Caki2 (cell line): Measurements from ENCODE around the gene MTMR10. TPM values are rescaled to one million over a fixed set of nuclear protein-coding genes. Genes with fewer than 3 reads are reported as not detected.

ENCODE experiments used
- DNase-seq: peaks from one replicate; pipeline ENCODE4 v3.0.0-alpha.2; 2015; ENCODE audit warnings: low read depth
- in situ Hi-C: cut with HindIII; loops from 2 replicates; pipeline ENCODE4 v1.10.0; 2016; ENCODE audit warnings: low sequenced_read_pairs, low pct_unique_long_range_greater_than_20kb, mixed read lengths
- total RNA-seq: library from RNA; depleted of rRNA; stranded (reverse); fragments of >200 nt; shearing (Covaris generic); gene quantifications from 2 replicates; pipeline ENCODE4 v1.2.3, GENCODE V29; 2014; ENCODE audit warnings: low replicate concordance

MTMR10 gene
- total RNA-seq, 1 experiment from 2014 or later = 19.7 TPM

GRCh38 chr15:30973379-30973778, 18.0 kb downstream of the MTMR10 start:
- in situ Hi-C loops = no loop called here
- no peak for DNase-seq

DNA sequence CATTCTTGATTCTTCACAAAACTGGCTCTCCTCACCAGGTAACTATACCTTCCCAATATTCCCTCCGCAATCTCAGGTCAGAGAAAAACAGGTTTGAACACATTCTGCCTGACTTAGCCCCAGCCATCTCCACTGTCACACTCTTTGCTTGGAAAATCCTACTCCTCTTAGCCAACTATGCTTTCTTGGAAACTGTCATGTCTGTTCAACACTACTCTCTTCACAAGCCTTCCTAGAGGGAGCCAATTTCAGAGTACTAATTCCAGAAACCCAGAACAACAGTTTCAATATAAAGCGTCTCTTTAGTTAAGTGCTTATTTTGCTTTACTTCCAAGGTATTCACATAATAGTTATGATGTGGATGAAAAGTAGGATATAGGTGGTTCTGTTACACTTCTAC, 21.7 kb downstream of the MTMR10 start:
- in situ Hi-C loops = no loop called here

GRCh38 chr15:30963681-30964080, 27.7 kb downstream of the MTMR10 start:
- in situ Hi-C loops = no loop called here
- no peak for DNase-seq

More for the DNA sequence above, 21.7 kb downstream of the MTMR10 start:
- DNase-seq = no peak

- in situ Hi-C loops = no loop called here
- DNase-seq = no peak
These were observed 28.8 kb downstream of the MTMR10 start for GRCh38 chr15:30962659-30963058.

DNA sequence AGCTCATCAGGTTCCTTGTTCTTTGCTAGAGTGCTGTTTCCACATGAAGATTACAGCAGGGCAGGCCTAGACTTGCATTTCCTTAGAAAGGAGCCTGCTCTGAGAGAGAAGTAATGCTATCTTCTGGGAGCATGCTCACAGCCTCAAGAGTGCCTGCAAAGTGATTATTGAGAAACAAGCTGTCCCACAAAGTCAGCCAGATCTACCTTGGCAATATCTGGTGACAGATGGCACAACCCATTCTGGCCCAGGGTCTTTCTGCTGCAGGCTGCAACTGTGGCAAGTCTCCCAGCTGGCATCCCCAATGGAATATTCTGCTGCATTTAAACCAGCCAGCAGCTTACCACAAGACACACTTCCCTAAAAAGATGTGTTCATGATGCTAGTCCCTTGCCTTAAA, 29.3 kb downstream of the MTMR10 start:
- DNase-seq = no peak
- in situ Hi-C loops = no loop called here

DNA sequence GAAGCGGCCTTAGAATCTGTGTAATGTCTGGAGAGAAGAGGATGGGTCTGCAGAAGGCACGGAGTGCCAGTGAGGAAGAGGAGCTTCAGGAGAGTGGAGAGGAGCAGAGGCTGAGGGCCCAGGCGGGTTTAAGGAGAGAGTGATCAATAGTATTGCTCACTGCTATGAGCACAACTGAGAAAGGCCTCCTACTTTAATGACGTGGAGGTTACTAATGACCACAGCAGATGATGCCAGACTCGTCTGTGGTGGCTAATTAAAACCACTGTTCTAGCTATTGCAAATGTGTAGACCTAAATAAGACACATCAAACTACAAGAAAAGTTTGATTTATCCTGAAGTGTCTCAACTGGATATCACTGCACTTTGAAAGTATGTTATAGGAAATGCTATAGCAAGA, 33.2 kb downstream of the MTMR10 start:
- no peak for DNase-seq
- in situ Hi-C loops = no loop called here

- in situ Hi-C loops = no loop called here
- peak; percentile 74 for DNase-seq
These were observed 35.0 kb downstream of the MTMR10 start for GRCh38 chr15:30956216-30957124.

GRCh38 chr15:30954674-30955073, 36.8 kb downstream of the MTMR10 start:
- no peak for DNase-seq
- in situ Hi-C loops = no loop called here

- in situ Hi-C loops = no loop called here
- peak; percentile 85 for DNase-seq
These were observed 37.6 kb downstream of the MTMR10 start for GRCh38 chr15:30953731-30954378.

DNA sequence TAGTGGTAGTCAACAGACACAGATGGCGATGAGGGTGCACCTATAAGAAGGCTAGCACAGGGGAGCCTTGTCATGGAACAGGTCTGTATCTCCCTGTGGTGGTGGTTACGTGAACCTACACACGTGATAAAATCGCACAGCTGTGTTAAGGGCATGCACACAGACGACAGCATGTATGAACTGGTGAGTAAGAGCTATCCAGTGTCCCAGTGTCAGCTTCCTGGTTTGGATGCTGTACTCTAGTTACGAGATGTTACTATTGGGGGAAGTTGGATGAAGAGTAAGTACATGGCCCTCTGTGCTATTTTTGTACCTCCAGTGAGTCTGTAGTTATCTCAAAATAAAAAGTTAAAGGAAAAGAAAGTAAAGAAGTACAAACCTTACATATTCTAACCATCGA, 38.2 kb downstream of the MTMR10 start:
- DNase-seq = no peak
- in situ Hi-C loops = no loop called here

DNA sequence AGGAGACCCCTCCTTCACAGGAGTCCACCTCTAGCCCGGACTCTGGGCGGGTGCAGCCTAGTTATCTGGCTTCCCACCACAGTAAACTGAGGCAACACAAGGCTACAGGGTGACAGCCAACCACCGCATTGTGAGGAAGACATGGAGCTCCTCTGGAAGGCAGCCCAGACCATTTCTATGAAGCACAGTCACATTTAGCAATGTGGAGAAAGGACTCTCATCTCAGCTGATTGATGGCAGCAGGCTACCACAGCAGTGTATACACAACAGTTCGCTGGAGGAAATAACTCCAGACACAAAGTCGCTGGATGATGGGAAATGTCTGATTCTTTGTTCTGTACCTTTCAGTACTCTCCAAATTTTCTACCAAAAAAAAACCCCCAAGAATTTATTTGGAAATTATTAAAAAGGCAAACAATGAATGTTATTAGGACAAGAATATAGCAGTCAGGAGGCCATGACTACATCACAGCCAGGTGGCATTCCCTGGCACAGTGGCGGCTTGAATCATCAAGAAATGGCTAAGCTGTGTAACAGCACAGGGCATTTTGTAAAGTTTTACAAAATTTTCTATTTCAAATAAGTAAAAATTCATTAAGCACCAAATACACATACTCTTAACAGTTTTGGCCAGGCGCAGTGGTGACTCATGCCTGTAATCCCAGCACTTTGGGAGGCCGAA, 47.6 kb downstream of the MTMR10 start:
- no peak for DNase-seq
- in situ Hi-C loops = no loop called here

- in situ Hi-C loops = no loop called here
- DNase-seq = no peak
These were observed 49.9 kb downstream of the MTMR10 start for GRCh38 chr15:30941520-30941919.

DNA sequence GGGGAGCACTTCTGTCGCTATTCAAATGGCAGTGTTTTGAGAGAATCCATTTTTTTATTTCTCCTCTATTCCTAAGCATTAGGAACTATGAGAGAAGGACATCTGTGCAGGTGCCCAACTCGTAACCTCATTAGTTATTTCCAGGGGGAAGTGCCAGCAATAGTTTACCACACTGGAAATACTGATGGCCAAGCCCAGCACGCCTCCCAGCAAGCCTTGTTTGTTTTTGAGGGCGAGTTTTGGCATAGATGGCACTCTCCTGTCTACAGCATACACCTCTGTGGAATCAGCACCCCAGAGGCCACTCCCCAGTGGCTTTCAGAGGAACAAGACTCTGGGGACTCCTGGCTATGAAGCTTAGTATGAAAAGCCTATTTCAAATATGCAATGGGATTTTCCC, 51.1 kb downstream of the MTMR10 start:
- DNase-seq = no peak
- in situ Hi-C loops = no loop called here

- no peak for DNase-seq
- in situ Hi-C loops = no loop called here
These were observed 52.3 kb downstream of the MTMR10 start for GRCh38 chr15:30939161-30939560.

GRCh38 chr15:30933293-30933692, 58.1 kb downstream of the MTMR10 start:
- no peak for DNase-seq
- in situ Hi-C loops = no loop called here

DNA sequence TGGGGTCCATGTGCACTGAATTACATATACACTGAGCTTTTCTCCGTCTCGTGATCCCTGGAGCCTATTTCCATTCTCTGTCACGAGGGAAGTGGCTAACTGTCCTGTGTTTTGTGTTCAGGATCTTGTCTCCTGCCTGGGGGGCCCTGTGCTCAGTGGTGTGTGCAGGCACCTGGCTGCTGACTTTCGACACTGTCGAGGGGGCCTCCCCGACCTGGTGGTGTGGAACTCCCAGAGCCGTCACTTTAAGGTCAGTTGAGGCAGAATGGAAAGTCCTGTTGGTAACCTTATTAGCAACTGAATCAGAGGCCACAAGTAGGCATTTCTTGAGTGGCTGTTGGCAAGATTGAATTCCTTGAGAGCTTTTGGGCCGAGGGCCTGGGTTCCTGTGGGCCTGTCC, 61.0 kb downstream of the MTMR10 start:
- DNase-seq = no peak
- in situ Hi-C loops = no loop called here

DNA sequence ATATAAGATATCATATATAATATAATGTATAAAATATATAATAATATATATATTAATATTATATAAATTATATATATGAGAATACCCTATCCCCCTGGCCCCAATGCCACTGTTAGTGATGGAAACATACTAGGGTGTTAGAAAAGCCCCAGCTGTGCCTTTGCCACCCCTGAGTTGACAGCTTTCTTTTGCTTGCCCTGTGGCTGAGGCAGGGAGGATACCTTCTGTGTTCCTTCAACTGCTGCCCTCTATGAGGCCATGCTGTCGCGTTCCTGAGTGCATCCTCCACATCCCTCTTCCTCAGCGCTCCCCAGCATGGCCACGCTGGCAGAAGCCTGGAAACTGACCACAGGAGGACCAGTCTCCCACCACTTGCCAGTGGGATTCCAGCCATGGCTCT, 61.4 kb downstream of the MTMR10 start:
- in situ Hi-C loops = no loop called here
- no peak for DNase-seq

- DNase-seq = no peak
- in situ Hi-C loops = no loop called here
These were observed 62.3 kb downstream of the MTMR10 start for GRCh38 chr15:30929064-30929669.

DNA sequence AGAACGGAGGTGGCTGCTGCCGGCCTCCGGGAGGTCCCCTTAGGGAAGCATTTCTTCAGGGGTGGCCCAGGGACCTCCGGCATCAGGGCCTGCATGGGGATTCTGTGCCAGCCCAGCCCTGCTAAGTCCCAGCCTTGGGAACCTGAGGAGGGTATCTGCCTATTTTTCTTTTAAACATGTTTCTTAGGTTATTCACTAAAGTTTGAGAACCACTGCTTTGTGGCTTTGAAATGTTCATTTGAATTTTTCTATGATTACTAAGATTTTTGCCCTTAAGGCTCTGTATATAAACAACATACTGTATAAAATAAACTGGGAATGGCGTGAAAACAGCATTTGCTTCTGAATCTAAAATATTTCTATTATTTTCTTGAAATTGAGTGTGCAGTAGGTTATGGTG, 63.4 kb downstream of the MTMR10 start:
- no peak for DNase-seq
- in situ Hi-C loops = no loop called here
